SU-DHL-6 (cell line): ENCODE measurements around the gene ATRN.

Source experiments
- CTCF ChIP-seq: fragments of 200-600 bp; sonication (generic); IDR thresholded peaks from one replicate; pipeline ENCODE4 v1.5.1; 2017; ENCODE audit warnings: antibody characterized with exemption, mild to moderate bottlenecking, low read length, moderate library complexity; ENCODE audit not compliant: insufficient read depth, poor library complexity, severe bottlenecking
- EZH2phosphoT487 ChIP-seq: fragments of 200-600 bp; sonication (generic), shearing (Covaris generic); conservative IDR thresholded peaks from 2 replicates; pipeline ENCODE4 v1.6.1; 2018; ENCODE audit warnings: mild to moderate bottlenecking, antibody characterized with exemption, low read length, moderate library complexity, mixed read lengths

- TF ChIP-seq CTCF, result no peak
- no peak for TF ChIP-seq EZH2phosphoT487
Measured at GRCh38 chr20:3685341-3685740, 214.5 kb downstream of the ATRN start.
